Smooth muscle cell (in vitro differentiated cells): Measurements from ENCODE around the gene ACYP1. TPM values are rescaled to one million over a fixed set of nuclear protein-coding genes. Genes with fewer than 3 reads are reported as not detected.
A peak's percentile ranks its signal among the peaks of the same experiment; 100 is the strongest.

Source experiments
- DNase-seq: peaks from one replicate; lab custom pipeline; 2025; ENCODE audit not compliant: unreplicated experiment; lab: John Stamatoyannopoulos, UW
- H2AFZ ChIP-seq: fragments of 200-600 bp; sonication (generic); 2 replicates; pipeline ENCODE4 v1.6.0; 2016; ENCODE audit warnings: antibody characterized with exemption, low read depth, mild to moderate bottlenecking
- H3F3A ChIP-seq: fragments of 200-600 bp; sonication (generic); 2 replicates; pipeline ENCODE4 v1.6.0; 2017; ENCODE audit warnings: antibody characterized with exemption, low read depth
- H3K27ac ChIP-seq: fragments of 200-600 bp; sonication (generic); 2 replicates; pipeline ENCODE4 v1.5.1; 2016; ENCODE audit warnings: low read depth, mild to moderate bottlenecking
- H3K27me3 ChIP-seq: fragments of 200-600 bp; sonication (generic); 2 replicates; pipeline ENCODE4 v1.6.1; 2016; ENCODE audit warnings: low read depth, mild to moderate bottlenecking
- H3K36me3 ChIP-seq: fragments of 200-600 bp; sonication (generic); 2 replicates; pipeline ENCODE4 v1.5.1; 2016; ENCODE audit warnings: low read depth
- H3K4me1 ChIP-seq: fragments of 200-600 bp; sonication (generic); 2 replicates; pipeline ENCODE4 v1.5.1; 2016; ENCODE audit warnings: low read depth
- H3K4me2 ChIP-seq: fragments of 200-600 bp; sonication (generic); 2 replicates; pipeline ENCODE4 v1.6.0; 2016; ENCODE audit warnings: mild to moderate bottlenecking
- H3K4me3 ChIP-seq: fragments of 200-600 bp; sonication (generic); 2 replicates; pipeline ENCODE4 v1.5.1; 2016; ENCODE audit warnings: mild to moderate bottlenecking
- H3K79me2 ChIP-seq: fragments of 200-600 bp; sonication (generic); 2 replicates; pipeline ENCODE4 v1.6.0; 2016; ENCODE audit warnings: low read depth, mild to moderate bottlenecking
- H3K9ac ChIP-seq: fragments of 200-600 bp; sonication (generic); 2 replicates; pipeline ENCODE4 v1.6.0; 2016; ENCODE audit warnings: low read depth
- H3K9me3 ChIP-seq: fragments of 200-600 bp; sonication (generic); replicated peaks from 2 replicates; pipeline ENCODE4 v1.5.1; 2016; ENCODE audit warnings: low read depth
- H4K20me1 ChIP-seq: fragments of 200-600 bp; sonication (generic); 2 replicates; pipeline ENCODE4 v1.6.0; 2016; ENCODE audit warnings: low read depth
- CTCF ChIP-seq: fragments of 200-600 bp; sonication (generic); IDR thresholded peaks from 2 replicates; pipeline ENCODE4 v1.5.1; 2017; ENCODE audit warnings: borderline replicate concordance, mild to moderate bottlenecking, antibody characterized with exemption; ENCODE audit not compliant: insufficient read depth, poor library complexity, severe bottlenecking
- WGBS: methylation state at CpG from one replicate; pipeline ENCODE4 v1.1.7; 2016; ENCODE audit warnings: low lambda C conversion rate; 5-methylcytosine and 5-hydroxymethylcytosine counted together
- polyA plus RNA-seq: library from polyadenylated mRNA; unstranded; fragments of >200 nt; fragmentation: Nextera tagmentation; extraction: Ambion mirVana; gene quantifications from 2 replicates; pipeline ENCODE4 v1.2.1, GENCODE V29; 2016
- small RNA-seq: library from RNA; depleted of rRNA; stranded (forward); fragments of <200 nt; gene quantifications from one replicate; pipeline ENCODE3, GENCODE V24; 2014
- total RNA-seq: library from RNA; depleted of rRNA; stranded (reverse); fragments of >200 nt; gene quantifications from 2 replicates; pipeline ENCODE4 v1.2.3, GENCODE V29; 2014

ACYP1 gene
- total and polyA plus RNA-seq, 2 experiments from 2014 or later: 12.2 to 14.9 TPM

GRCh38 chr14:75003250-75004027 lies 60.4 kb downstream of the ACYP1 start:
- Histone ChIP-seq H3K36me3 (no peaks in the 10 kb centered on the region), H3K4me2 (peak overlapping the region; percentile 91), H3K9me3 (no peaks in the 10 kb centered on the region), H3K79me2 (peaks cover 15% of the 10 kb centered on the region), H3K27ac (peak overlapping the region; percentile 94), H3F3A (no peaks in the 10 kb centered on the region), H3K9ac (peak overlapping the region; percentile 57), H3K4me3 (peak overlapping the region; percentile 60), H3K4me1 (peaks cover 15% of the 10 kb centered on the region), H3K27me3 (no peaks in the 10 kb centered on the region), H2AFZ (peak overlapping the region; percentile 71), H4K20me1 (no peaks in the 10 kb centered on the region)
- no peak for TF ChIP-seq CTCF
- no peak for DNase-seq
- WGBS: 15% methylated on average over 18 of the region's 18 CpGs

Small RNAs within 50 kb of the gene (small RNA-seq; reads per million reads assigned to genes)
- gene RNU6-689P: not detected

Other genes with a start within 250 kb of the ACYP1 start
- gene PROX2, start 187.9 kb downstream of the ACYP1 start, total RNA-seq: not detected in 2 replicates
- 0.08 and 0.52 TPM in 2 replicates for gene PROX2, start 187.9 kb downstream of the ACYP1 start, polyA plus RNA-seq
- 45.1 and 46.9 TPM in 2 replicates for gene DLST, start 182.1 kb downstream of the ACYP1 start, total RNA-seq
- 4.9 and 7.8 TPM in 2 replicates for gene DLST, start 182.1 kb downstream of the ACYP1 start, polyA plus RNA-seq
- 0.09 TPM in 1 of 2 replicates, not detected in the other for gene RPS6KL1, start 140.8 kb downstream of the ACYP1 start, total RNA-seq
- gene RPS6KL1, start 140.8 kb downstream of the ACYP1 start, polyA plus RNA-seq: not detected in 2 replicates
- 15.4 and 17.8 TPM in 2 replicates for gene PGF, start 108.4 kb downstream of the ACYP1 start, total RNA-seq
- 30.6 and 32.2 TPM in 2 replicates for gene PGF, start 108.4 kb downstream of the ACYP1 start, polyA plus RNA-seq
- gene EIF2B2, start 61.1 kb downstream of the ACYP1 start, total RNA-seq: 38.0 and 47.4 TPM in 2 replicates
- gene EIF2B2, start 61.1 kb downstream of the ACYP1 start, polyA plus RNA-seq: 64.3 and 71.2 TPM in 2 replicates
- 18.9 and 23.5 TPM in 2 replicates for gene MLH3, start 12.6 kb downstream of the ACYP1 start, total RNA-seq
- 9.6 and 11.5 TPM in 2 replicates for gene MLH3, start 12.6 kb downstream of the ACYP1 start, polyA plus RNA-seq
- 0.18 and 0.31 TPM in 2 replicates for gene ZC2HC1C, start 5.6 kb upstream of the ACYP1 start, total RNA-seq
- 0.53 and 2.6 TPM in 2 replicates for gene ZC2HC1C, start 5.6 kb upstream of the ACYP1 start, polyA plus RNA-seq
- 17.8 and 34.4 TPM in 2 replicates for gene NEK9, start 63.0 kb upstream of the ACYP1 start, total RNA-seq
- 10.5 and 12.4 TPM in 2 replicates for gene NEK9, start 63.0 kb upstream of the ACYP1 start, polyA plus RNA-seq
- 566 and 645 TPM in 2 replicates for gene TMED10, start 112.6 kb upstream of the ACYP1 start, total RNA-seq
- gene TMED10, start 112.6 kb upstream of the ACYP1 start, polyA plus RNA-seq: 403 and 473 TPM in 2 replicates
- 1,280 and 1,300 TPM in 2 replicates for gene FOS, start 214.8 kb upstream of the ACYP1 start, total RNA-seq
- 1,543 and 1,567 TPM in 2 replicates for gene FOS, start 214.8 kb upstream of the ACYP1 start, polyA plus RNA-seq